Liver (tissue), 9 donors: ENCODE results near the gene POU2F2. TPM values are rescaled to one million over a fixed set of nuclear protein-coding genes. Genes with fewer than 3 reads are reported as not detected.

Source experiments
- DNase-seq: peaks from one replicate; pipeline ENCODE4 v3.0.0-alpha.2; 2017; ENCODE audit warnings: low spot score
- H3K27ac ChIP-seq, 2 donors: one replicate each; pipeline ENCODE4 v1.7.0; 2013; ENCODE audit warnings: inconsistent platforms in 2 of 2, low read length in 2 of 2, control low read depth in 1 of 2, low read depth in 1 of 2, mild to moderate bottlenecking in 1 of 2
- H3K27me3 ChIP-seq, 4 donors: one replicate each; pipeline versions ENCODE4 v1.6.1 to v1.7.0; 2013; ENCODE audit warnings: low read length in 3 of 4, inconsistent platforms in 1 of 4, mild to moderate bottlenecking in 1 of 4, moderate library complexity in 1 of 4; ENCODE audit not compliant: control insufficient read depth in 4 of 4, insufficient read depth in 4 of 4
- H3K36me3 ChIP-seq, 4 donors: one replicate each; pipeline versions ENCODE4 v1.6.1 to v1.7.0; 2013; ENCODE audit warnings: low read length in 3 of 4, mild to moderate bottlenecking in 3 of 4, low read depth in 1 of 4, moderate library complexity in 1 of 4; ENCODE audit not compliant: control insufficient read depth in 4 of 4, insufficient read depth in 3 of 4
- H3K4me1 ChIP-seq, 4 donors: one replicate each; pipeline versions ENCODE4 v1.6.1 to v1.7.0; 2013; ENCODE audit warnings: low read length in 3 of 4, mild to moderate bottlenecking in 3 of 4, moderate library complexity in 1 of 4; ENCODE audit not compliant: control insufficient read depth in 4 of 4, insufficient read depth in 4 of 4
- H3K4me3 ChIP-seq, 3 donors: one replicate each; pipeline versions ENCODE4 v1.6.1 to v1.7.0; 2013; ENCODE audit warnings: low read length in 3 of 3, control low read depth in 1 of 3, low read depth in 1 of 3, mild to moderate bottlenecking in 1 of 3
- H3K9ac ChIP-seq, 2 donors: one replicate each; pipeline ENCODE4 v1.7.0; 2013; ENCODE audit warnings: low read length in 2 of 2, mild to moderate bottlenecking in 2 of 2, moderate library complexity in 2 of 2, control low read depth in 1 of 2, low read depth in 1 of 2
- H3K9me3 ChIP-seq, 4 donors: one replicate each; pipeline versions ENCODE4 v1.6.1 to v1.7.0; 2013; ENCODE audit warnings: low read length in 3 of 4; ENCODE audit not compliant: control insufficient read depth in 4 of 4
- EGR1 ChIP-seq, 2 donors: IDR thresholded peaks; 2 replicates each; pipeline ENCODE4 v1.6.1; 2016 to 2018; ENCODE audit warnings: antibody characterized with exemption in 2 of 2, low read depth in 2 of 2
- FOXA1 ChIP-seq: IDR thresholded peaks from 2 replicates; pipeline ENCODE4 v1.6.1; 2016; ENCODE audit warnings: antibody characterized with exemption
- FOXA2 ChIP-seq: IDR thresholded peaks from 2 replicates; pipeline ENCODE4 v1.6.1; 2016; ENCODE audit warnings: antibody characterized with exemption
- GABPA ChIP-seq, 2 donors: IDR thresholded peaks in 1 of 2; conservative IDR thresholded peaks in 1 of 2; 2 replicates each; pipeline ENCODE4 v1.6.1; 2016; ENCODE audit warnings: antibody characterized with exemption in 2 of 2, mild to moderate bottlenecking in 1 of 2, moderate library complexity in 1 of 2
- HNF4A ChIP-seq, 2 donors: conservative IDR thresholded peaks; 2 replicates each; pipeline ENCODE4 v1.6.1; 2016; ENCODE audit warnings: antibody characterized with exemption in 2 of 2, mild to moderate bottlenecking in 2 of 2
- HNF4G ChIP-seq: IDR thresholded peaks from 2 replicates; pipeline ENCODE4 v1.6.1; 2016; ENCODE audit warnings: antibody characterized with exemption
- RAD21 ChIP-seq, 2 donors: IDR thresholded peaks; 2 replicates each; pipeline ENCODE4 v1.6.1; 2016; ENCODE audit warnings: antibody characterized with exemption in 2 of 2, mild to moderate bottlenecking in 2 of 2
- REST ChIP-seq: IDR thresholded peaks from 2 replicates; pipeline ENCODE4 v1.6.1; 2016; ENCODE audit warnings: antibody characterized with exemption, mild to moderate bottlenecking
- RXRA ChIP-seq, 2 donors: IDR thresholded peaks; 2 replicates each; pipeline ENCODE4 v1.6.1; 2017 to 2018; ENCODE audit warnings: antibody characterized with exemption in 2 of 2, mild to moderate bottlenecking in 1 of 2
- TAF1 ChIP-seq: conservative IDR thresholded peaks from 2 replicates; pipeline ENCODE4 v1.6.1; 2016; ENCODE audit warnings: antibody characterized with exemption, mild to moderate bottlenecking
- WGBS: extraction: QIAGEN DNeasy Blood & Tissue Kit; methylation state at CpG from one replicate; pipeline ENCODE4 v1.1.7; 2013; 5-methylcytosine and 5-hydroxymethylcytosine counted together
- polyA plus RNA-seq, 2 donors: library from polyadenylated mRNA; stranded (reverse) in 1 of 2; unstranded in 1 of 2; fragments of 200-250 nt in 1 of 2; fragments of >200 nt in 1 of 2; fragmentation: Nextera tagmentation in 1 of 2; extraction: Ambion mirVana in 1 of 2; gene quantifications; one replicate each; pipeline versions ENCODE4 v1.2.1 to v1.2.3, GENCODE V29; 2013 to 2015
- total RNA-seq, 2 donors: library from RNA; depleted of rRNA; stranded (reverse); fragments of >200 nt; gene quantifications; one replicate each; pipeline ENCODE4 v1.2.3, GENCODE V29; 2014
- TF ChIP-seq, protein P1 (sequence below): IDR thresholded peaks from 2 replicates; pipeline ENCODE4 v1.6.1; 2016; ENCODE audit warnings: antibody characterized with exemption
- TF ChIP-seq, protein P2 (sequence below): IDR thresholded peaks from 2 replicates; pipeline ENCODE4 v1.6.1; 2016; ENCODE audit warnings: antibody characterized with exemption
- TF ChIP-seq, protein P3 (sequence below): IDR thresholded peaks from 2 replicates; pipeline ENCODE4 v1.6.1; 2016; ENCODE audit warnings: antibody characterized with exemption
- TF ChIP-seq, protein P4 (sequence below): fragments of 150-350 bp; IDR thresholded peaks from 2 replicates; pipeline ENCODE4 v1.5.1; 2017; ENCODE audit warnings: improper control_type of control experiment, low read depth, low read length; ENCODE audit not compliant: missing input control
- donor health status: healthy.
- donor health status: healthy.
- donor health status: healthy.
- donor health status: healthy.
- donor health status: healthy.

Gene POU2F2
- total and polyA plus RNA-seq, 4 donors, result 0.75 to 1.2 (median 0.97) TPM

GRCh38 chr19:42060117-42060516 lies 72.1 kb downstream of the POU2F2 start:
- H3K27ac ChIP-seq, result no peak overlapping the region
- no peaks in the 10 kb centered on the region for H3K4me1 ChIP-seq
- 85% methylated on average over 3 of the region's 3 CpGs for WGBS
- DNase-seq, result no peak
- H3K9ac ChIP-seq, result no peak overlapping the region
- H3K36me3 ChIP-seq, result no peaks in the 10 kb centered on the region
- H3K27me3 ChIP-seq, result no peaks in the 10 kb centered on the region
- TF ChIP-seq RXRA (IDR thresholded peaks at IDR 0.05), result no peak
- TF ChIP-seq, protein P1, sequence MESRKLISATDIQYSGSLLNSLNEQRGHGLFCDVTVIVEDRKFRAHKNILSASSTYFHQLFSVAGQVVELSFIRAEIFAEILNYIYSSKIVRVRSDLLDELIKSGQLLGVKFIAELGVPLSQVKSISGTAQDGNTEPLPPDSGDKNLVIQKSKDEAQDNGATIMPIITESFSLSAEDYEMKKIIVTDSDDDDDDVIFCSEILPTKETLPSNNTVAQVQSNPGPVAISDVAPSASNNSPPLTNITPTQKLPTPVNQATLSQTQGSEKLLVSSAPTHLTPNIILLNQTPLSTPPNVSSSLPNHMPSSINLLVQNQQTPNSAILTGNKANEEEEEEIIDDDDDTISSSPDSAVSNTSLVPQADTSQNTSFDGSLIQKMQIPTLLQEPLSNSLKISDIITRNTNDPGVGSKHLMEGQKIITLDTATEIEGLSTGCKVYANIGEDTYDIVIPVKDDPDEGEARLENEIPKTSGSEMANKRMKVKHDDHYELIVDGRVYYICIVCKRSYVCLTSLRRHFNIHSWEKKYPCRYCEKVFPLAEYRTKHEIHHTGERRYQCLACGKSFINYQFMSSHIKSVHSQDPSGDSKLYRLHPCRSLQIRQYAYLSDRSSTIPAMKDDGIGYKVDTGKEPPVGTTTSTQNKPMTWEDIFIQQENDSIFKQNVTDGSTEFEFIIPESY, result no peak
- no peak for TF ChIP-seq HNF4A (conservative IDR thresholded peaks at IDR 0.05)
- TF ChIP-seq GABPA (IDR thresholded peaks at IDR 0.05 in 1 of 2, conservative IDR thresholded peaks at IDR 0.05 in 1 of 2), result no peak
- no peaks in the 10 kb centered on the region for H3K9me3 ChIP-seq
- no peak overlapping the region for H3K4me3 ChIP-seq

DNA sequence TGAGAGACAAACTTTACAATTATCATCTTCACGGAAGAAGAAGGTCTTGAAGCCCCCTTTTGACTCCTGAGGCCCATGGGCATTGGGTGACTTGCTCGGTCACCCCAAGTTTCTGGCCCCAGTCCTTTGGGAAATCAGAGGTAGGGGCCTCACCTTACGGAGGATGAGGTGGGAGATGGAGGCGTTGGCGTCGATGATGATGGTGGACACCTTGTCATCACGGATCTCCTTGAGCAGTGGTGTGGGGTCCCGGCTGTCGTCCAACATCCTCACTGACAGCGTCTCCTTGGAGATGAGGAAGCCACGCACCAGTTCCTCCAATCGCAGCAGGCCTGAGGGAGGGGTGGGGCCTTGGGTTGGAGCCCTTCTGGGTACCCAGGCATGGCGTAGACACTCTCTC lies 73.0 kb downstream of the POU2F2 start:
- TF ChIP-seq, protein P2, sequence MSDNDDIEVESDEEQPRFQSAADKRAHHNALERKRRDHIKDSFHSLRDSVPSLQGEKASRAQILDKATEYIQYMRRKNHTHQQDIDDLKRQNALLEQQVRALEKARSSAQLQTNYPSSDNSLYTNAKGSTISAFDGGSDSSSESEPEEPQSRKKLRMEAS, result no peak
- TF ChIP-seq, protein P3, sequence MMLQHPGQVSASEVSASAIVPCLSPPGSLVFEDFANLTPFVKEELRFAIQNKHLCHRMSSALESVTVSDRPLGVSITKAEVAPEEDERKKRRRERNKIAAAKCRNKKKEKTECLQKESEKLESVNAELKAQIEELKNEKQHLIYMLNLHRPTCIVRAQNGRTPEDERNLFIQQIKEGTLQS, result no peak
- no peak for TF ChIP-seq RAD21 (IDR thresholded peaks at IDR 0.05)
- TF ChIP-seq REST, result no peak
- TF ChIP-seq HNF4G, result no peak
- TF ChIP-seq EGR1 (IDR thresholded peaks at IDR 0.05; ENCODE audit: low read depth in 2 of 2), result no peak
- TF ChIP-seq TAF1, result no peak
- TF ChIP-seq, protein P1, result no peak
- no peak for TF ChIP-seq GABPA (IDR thresholded peaks at IDR 0.05 in 1 of 2, conservative IDR thresholded peaks at IDR 0.05 in 1 of 2)
- TF ChIP-seq FOXA1, result no peak
- TF ChIP-seq RXRA (IDR thresholded peaks at IDR 0.05), result no peak
- no peak for TF ChIP-seq FOXA2
- TF ChIP-seq, protein P4, sequence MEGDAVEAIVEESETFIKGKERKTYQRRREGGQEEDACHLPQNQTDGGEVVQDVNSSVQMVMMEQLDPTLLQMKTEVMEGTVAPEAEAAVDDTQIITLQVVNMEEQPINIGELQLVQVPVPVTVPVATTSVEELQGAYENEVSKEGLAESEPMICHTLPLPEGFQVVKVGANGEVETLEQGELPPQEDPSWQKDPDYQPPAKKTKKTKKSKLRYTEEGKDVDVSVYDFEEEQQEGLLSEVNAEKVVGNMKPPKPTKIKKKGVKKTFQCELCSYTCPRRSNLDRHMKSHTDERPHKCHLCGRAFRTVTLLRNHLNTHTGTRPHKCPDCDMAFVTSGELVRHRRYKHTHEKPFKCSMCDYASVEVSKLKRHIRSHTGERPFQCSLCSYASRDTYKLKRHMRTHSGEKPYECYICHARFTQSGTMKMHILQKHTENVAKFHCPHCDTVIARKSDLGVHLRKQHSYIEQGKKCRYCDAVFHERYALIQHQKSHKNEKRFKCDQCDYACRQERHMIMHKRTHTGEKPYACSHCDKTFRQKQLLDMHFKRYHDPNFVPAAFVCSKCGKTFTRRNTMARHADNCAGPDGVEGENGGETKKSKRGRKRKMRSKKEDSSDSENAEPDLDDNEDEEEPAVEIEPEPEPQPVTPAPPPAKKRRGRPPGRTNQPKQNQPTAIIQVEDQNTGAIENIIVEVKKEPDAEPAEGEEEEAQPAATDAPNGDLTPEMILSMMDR, result no peak
- no peak overlapping the region for H3K27ac ChIP-seq
- no peaks in the 10 kb centered on the region for H3K9me3 ChIP-seq
- no peak overlapping the region for H3K4me3 ChIP-seq
- no peaks in the 10 kb centered on the region for H3K36me3 ChIP-seq
- H3K27me3 ChIP-seq, result no peaks in the 10 kb centered on the region
- H3K4me1 ChIP-seq, result no peaks in the 10 kb centered on the region
- no peak for DNase-seq
- H3K9ac ChIP-seq, result no peak overlapping the region
- 92% methylated on average over 13 of the region's 13 CpGs for WGBS
